Endometrial microvascular endothelial cells (primary cell): ENCODE results near the gene TMCC1. TPM values are rescaled to one million over a fixed set of nuclear protein-coding genes. Genes with fewer than 3 reads are reported as not detected.
"Not testable (repeated sequence)": the region's sequence is repeated elsewhere in the genome, so short reads cannot be mapped to it uniquely, and the experiment has no call there.

Source experiments
- in situ Hi-C: cut with HindIII; loops from 2 replicates; pipeline ENCODE4 v1.10.0; 2017; ENCODE audit warnings: low sequenced_read_pairs, low pct_unique_long_range_greater_than_20kb; ENCODE audit errors: inconsistent ontology term
- total RNA-seq: library from RNA; depleted of rRNA; stranded (reverse); fragments of >200 nt; gene quantifications from one replicate; pipeline ENCODE4 v1.2.3, GENCODE V29; 2015; ENCODE audit errors: inconsistent ontology term

TMCC1 gene
- total RNA-seq, 1 donor from 2014 or later, result 11.8 TPM

DNA sequence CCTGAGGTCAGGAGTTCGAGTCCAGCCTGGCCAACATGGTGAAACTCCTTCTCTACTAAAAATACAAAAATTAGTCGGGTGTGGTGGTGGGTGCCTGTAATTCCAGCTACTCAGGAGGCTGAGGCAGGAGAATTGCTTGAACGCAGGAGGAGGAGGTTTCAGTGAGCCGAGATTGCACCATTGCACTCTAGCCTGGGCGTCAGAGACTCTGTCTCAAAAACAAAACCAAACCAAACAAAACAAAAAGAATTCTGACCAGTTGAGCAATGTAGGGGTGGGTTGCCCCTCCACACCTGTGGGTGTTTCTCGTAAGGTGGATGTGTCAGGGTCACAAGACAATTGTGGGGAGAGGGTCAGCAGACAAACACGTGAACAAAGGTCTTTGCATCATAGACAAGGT is 252.5 kb downstream of the TMCC1 start:
- in situ Hi-C loops, result not testable (repeated sequence)

DNA sequence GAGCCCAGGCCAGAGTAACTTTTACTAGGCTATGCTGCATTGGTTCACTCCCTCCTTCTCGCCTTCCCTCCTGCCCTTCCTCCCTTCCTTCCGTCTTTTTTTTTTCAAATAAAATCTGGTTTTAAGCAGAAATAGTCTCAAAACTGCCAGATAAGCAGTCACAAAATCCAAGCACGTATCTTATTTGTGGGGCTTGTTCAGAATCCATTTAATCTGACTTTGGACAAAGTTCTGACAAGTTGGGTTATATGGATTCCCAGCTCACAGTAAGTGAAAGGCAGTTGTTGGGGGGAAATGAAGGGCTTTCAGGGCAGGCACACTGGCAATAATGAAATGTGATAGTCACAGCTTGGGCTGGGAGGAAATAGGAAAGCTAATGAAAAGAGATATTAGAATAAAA is 255.0 kb downstream of the TMCC1 start:
- in situ Hi-C loops, result no loop called here

DNA sequence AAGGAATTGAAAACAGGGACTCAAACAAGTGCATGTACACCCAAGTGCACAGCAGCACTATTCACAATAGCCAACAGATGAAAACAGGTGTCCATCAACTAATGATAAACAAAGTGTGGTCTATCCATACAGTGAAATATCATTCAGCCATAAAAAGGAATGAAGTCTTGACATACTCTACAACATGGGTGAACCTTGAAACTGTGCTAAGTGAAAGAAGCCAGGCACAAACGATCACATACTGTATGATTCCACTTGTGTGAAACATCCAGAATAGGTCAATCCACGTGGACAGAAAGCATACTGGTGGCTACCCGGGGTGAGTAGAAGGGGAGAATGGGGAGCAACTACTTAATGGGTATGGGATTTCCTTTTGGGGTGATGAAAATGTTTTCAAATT is 257.4 kb downstream of the TMCC1 start:
- in situ Hi-C loops, result no loop called here

DNA sequence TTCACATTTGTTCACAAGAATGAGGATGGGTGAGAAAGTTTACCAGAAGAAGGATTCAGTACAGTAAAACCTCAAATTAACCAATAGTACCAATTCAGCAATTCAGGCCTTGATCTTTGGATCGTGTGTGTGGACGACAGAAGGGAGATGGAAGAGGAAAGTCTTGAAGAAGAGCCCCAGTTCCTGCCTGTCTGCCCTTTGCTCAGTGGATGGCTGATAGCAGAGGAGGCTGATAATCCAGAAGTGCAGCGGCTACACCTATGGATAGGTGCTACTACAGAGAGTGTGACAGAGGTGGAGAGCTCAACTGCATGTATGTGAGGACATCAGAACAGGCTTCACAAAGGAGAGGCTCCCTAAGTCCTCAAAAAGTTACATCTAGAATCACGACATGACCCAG is 257.9 kb downstream of the TMCC1 start:
- in situ Hi-C loops, result no loop called here

DNA sequence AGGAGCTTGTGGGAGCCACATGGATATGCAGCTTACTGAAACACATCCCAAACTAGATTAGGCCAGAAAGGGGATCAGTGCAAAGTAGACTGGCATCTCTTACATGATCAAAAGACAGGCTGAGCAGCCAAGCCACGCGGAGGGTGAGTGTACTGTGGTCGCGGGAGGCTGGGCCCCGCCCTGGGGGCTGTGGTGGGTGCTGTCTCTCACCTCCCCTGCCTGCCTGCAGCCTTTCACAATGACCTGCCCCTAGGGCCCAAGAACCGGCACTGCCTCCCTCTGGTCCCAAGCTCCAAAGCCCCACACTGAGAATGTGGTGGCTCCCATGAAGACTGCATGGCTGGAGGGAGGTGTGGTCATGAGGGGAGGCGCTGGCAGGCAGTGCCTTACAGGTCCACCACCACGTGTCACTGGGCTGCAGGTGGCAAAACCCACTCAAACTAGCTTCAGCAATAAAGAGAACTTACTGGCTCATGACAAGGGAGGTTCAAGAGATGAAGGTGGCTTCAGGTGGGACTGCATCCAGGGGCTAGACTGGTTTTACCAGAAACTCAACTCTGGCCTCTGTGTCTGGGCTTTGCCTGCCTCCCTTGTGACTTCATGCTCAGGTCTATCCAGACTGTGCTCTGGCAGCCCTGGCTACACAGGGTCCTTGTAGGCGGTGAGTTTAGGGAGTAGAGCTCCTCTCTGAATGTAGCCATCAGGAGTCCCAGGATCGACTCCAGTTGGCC is 259.6 kb downstream of the TMCC1 start:
- in situ Hi-C loops, result no loop called here

DNA sequence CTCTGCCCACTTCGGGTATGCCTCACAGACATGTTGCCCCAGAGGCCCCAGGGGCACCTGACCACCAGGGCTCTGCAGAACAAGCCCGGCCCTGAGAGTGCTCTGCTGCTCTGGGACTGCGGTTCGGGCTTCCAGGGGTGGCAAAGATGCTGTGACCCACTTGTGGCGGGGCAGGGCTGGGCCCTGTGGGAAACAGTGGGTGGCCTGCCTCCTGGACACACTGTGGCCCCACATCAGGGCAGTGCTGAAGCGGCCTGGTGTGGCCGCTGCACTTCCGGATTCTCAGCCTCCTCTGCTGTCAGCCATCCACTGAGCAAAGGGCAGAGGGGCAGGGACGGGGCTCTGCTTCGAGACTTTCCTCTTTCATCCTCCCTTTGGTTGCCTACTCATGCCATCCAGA is 260.5 kb downstream of the TMCC1 start:
- in situ Hi-C loops, result no loop called here

DNA sequence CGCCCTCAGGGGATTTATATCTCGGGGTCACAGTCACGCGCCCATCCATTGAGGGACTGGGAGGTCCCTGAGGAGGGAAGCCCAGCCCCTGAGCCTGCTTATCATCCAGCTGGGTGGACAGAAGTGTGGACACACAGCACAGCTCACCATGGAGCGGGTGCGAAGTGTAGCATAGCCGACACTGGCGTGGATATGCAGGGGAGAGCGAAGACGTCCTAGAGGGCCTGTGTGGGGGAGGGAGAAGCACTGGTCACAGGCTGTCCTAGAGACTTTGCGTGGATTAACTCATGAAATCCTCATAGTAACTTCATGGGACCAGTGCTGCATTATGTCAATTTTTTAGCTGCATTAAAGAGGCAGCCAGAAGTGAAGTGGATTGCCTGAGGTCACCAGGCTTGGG is 261.0 kb downstream of the TMCC1 start:
- in situ Hi-C loops, result no loop called here

DNA sequence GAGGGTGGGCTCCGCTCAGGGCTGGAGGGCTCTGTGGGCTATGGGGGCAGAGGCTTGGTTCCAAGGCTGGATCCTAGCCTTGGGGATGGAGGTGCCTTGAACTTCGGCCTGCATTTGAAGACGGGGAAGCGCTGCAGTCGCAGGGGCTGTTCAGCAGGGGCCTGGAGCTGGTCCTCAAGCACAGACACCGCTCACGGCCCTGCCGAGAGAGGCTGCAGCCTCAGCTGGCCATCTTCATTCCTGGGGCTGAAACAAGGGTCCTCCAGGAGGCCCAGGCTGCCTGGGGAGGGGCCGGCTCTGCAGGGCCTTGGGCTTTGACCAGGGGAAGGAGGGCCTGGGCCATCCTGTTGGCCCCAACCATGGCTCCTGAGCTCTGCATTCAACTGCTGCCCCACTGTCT is 261.5 kb downstream of the TMCC1 start:
- in situ Hi-C loops, result no loop called here

DNA sequence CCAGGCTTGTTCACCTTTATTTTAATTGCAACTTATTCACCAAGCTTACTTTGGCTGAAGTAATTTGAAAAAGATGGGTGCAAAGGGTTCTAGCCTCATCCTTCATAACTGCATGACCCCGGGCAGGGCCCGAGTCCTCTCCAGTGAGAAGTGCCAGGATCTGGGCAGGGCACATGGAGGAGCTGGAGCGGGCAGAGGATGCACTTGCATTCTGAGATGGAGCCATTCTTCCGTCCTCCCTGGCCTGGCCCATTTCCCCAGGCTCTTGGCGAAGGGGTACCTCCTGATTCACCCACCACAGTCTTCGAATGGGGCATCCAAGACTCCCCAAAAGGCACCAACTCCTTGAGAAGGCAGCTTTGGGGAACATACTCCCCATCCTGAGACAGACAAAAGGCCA is 264.5 kb downstream of the TMCC1 start:
- in situ Hi-C loops, result no loop called here

DNA sequence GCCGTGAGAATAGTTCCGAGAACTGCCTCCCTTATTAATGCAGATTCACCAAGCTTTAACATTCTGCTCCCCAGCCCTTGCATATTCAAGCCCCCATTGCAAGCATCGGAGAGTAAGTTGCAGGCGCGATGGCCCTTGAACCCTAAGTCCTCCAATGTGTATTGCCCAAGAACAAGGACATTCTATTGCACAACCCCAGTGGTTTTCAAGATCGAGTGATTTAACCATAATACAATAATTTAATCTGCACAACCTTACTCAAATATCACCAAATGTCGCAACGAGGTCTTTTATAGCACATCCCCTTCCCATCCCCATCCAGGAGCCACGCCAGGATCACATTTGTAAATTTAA is 265.4 kb downstream of the TMCC1 start:
- in situ Hi-C loops, result no loop called here

DNA sequence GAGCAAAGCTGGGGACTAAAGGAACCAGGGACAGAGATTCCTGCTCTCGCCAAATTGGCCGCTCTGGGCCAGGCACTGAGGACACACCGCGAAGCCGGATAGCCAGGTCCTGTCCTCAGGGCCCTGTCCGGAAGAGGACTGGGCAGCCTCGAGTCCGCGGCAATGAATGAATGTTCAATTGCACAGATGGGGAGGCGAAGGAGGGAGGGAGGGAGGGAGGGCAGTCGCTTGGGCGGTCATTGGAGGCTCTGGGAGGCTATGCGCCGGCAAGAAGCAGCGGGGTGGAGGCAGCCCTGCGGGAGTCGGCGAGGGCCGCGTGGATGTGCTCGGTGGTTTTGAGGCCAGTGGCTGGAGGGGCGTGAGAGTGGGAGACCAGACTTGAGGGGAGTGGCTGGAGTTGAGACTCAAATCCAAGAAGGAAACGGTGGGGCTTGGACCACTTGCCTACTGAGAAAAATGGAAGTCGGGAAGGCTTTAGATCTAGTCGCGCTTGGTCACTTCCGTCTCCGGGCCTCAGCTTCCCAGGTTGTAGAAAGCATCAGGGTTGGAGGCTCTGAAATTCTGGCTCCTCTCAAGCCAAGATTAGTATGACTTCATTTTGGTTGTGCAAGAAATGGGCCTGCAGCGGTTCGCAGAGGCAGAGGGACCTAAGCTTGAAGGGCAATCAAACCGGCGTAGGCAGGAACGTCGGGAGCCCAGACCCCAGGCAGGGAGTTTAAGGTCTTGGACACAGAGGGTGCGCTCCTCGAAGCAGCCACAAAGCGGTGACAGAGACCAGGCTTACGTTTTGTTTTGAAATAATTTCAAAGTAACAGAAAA is 266.0 kb downstream of the TMCC1 start:
- in situ Hi-C loops, result no loop called here

DNA sequence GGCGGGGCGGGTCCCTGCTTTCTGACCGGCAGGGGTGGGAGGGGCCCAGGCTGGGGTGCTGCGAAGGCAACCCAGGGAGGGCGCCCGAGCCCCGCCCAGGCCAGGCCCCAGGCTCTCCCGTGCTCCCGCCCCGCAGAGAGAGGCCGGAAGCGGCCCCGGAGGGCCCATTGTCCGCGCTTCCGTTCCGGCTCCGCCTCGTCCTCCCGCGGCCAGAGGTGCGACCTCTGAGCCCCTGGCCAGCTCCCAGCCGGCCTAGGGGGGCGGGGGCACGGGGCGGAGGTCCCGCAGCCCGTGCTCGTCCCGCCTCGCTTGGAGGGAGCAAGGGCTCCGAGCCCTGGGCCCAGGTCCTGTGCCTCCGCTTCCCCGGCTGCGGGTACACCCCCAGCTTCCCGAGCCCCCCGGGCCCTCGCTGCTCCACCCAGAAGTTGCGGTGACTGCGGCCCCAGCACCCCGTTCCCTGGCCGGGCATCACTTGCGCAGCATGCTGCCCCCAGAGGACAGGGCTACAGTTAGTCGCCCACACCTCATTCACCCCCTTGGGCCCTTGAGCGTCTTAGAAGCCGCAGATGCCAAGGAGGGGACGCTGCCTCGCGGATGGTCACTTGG is 266.7 kb downstream of the TMCC1 start:
- in situ Hi-C loops, result no loop called here

DNA sequence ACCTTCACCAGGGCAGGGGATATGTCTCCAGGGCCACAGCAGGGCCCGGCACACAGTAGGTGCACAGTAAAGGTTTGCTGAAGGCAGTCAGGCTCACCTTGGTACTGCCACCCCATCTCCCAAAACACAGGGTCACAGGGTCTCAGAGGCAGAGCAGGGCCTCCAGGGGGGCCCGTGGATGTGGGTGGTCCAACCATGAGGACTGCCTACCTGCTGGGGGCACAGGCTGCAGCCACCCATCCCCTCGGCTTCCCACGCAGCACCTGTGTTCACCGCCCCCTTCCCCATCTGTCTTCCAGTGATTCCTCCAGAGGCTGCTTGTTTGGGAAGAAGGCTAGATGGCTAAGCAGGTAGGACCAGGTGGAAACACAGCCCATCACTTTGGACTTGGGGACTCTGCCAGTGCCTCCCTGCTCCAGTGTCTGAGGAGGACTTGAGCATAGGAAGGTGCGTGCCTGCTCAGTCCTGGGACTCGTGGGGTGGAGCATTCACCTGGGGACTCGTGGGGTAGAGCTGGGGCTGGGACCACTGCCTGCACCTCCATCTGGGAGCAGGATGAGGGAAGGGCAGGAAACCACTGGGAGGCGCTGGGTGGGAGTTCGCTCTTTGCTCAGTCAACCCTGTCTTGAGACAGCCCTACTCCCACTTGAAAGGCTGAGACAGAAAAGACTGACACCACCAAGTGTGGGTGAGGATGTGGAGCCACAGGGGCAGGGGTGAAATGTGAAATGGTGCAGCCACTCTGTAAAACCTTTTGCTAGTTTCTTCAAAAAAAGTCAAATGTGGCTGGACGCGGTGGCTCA is 268.2 kb downstream of the TMCC1 start:
- in situ Hi-C loops, result no loop called here

DNA sequence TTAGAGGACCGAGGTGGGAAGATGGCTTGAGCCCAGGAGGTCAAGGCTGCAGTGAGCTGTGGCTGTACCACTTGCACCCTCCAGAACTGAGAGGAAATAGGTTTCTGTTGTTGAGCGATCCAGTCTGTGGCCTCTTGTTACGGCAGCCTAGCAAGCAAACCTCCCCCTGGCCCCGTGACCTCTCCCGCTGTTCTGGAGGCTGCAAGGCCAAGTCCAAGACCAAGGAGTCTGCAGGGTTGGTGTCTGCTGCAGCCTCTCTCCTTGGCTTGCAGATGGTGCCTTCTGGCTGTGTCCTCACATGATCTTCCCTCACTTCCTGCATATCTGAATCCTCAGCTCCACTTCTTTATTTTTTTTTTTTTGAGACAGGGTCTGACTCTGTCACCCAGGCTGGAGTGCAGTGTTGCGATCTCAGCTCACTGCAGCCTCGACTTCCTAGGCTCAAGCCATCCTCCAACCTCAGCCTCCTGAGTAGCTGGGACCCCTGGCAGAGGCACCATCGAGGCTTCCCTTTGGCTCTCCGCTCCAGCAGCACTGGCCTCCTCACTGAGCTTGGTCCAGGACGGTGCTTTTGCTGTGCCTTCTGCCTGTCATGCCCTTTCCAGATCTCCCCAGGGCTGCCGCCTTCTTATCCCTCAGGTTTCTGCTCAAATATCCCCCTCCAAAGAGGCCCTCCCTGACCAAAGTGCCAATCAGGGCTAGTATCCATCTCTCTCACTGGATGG is 269.0 kb downstream of the TMCC1 start:
- in situ Hi-C loops, result no loop called here

DNA sequence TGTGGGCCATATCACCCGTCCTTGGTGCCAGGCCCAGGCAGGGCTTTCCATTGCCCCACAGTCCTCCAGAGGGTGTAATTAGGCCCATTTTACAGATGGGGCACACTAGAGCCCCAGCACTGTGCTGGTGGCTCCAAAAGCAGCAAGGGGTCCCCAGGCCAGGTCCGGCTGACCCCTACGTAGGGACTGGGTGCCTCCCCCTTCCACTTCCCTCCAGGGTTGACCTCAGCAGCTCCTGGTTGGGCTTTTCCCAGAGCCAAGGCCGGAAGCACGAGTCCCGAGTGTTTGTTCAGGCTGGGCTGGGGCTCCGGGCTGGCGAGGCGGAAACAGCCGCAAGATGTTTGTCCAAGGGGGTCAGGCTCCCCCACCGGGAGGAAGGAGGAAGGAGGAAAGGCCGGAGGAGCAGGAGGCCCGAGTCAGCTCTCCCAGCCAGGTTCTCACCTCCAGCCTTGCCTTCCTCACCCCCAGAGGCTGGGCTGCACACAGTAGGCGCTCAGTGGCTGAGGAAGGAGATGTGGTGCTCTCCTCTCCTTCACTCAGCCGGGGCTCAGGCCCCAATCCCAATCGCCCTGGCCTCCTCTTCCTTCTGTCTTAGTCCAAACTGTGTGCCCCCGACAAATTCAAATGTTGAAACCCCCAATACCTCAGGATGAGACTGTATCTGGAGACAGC is 269.9 kb downstream of the TMCC1 start:
- in situ Hi-C loops, result no loop called here

DNA sequence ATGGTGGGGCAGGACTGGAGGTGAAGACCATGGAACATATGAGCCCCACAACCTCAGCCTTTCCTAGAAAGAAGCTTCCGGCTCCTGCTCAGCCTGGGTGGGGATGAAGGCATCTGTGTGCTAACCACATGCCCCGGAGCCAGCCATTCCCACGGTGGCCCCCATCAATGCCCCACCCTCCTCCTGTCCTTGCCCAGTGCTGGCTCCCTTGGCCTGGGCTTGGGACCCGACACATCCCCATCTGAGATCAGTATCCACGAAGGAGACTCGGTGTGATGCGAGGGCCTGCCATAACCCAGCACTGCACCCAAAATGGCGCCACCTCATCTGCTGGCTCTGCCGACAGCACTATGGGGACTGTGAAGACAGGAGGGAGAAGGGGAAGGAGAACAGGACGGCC is 270.6 kb downstream of the TMCC1 start:
- in situ Hi-C loops, result no loop called here

DNA sequence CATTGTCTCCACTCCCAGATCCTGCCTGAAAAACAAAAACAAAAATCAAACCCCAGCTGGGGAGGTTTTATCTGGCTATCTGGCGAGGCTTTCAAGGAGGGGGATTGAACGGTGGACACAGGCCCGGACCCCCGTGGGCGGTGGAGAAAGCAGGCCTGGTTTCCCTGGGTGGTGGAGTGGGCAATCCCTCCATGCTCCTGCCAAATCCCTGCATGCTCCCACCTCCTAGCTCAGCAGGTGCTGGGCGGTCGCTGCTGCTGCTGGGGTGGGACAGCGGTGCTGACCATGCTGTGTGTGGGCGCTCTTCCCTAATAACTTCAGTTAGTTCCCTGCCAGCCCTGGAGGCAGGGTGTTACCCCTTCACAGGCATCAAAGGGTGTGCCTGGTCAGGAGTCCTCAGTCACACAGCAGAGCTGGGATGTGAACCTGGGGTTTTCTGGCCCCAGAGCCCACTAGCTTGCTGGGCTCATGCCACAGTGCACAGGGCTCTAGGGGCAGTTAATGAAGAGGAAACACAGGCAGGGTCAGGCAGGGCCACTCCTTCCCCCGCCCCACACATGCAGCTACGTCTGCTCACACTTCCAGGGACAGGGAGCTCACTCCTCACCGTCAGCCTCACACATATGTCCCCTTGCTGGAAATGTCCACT is 271.2 kb downstream of the TMCC1 start:
- in situ Hi-C loops, result no loop called here
